Ascending aorta (tissue), 2 donors: ENCODE data around the gene RAP1GAP2. TPM values are rescaled to one million over a fixed set of nuclear protein-coding genes. Genes with fewer than 3 reads are reported as not detected.

Experiments used
- DNase-seq, 2 donors: peaks; one replicate each; pipeline ENCODE4 v3.0.0-alpha.2; 2019; ENCODE audit warnings: low spot score in 2 of 2
- H3K27ac ChIP-seq, 2 donors: fragments of 200-600 bp; sonication (generic); one replicate each; pipeline ENCODE4 v1.5.1; 2016 to 2017; ENCODE audit warnings: mild to moderate bottlenecking in 1 of 2
- H3K27me3 ChIP-seq: fragments of 200-600 bp; sonication (generic); one replicate; pipeline ENCODE4 v1.5.1; 2017
- H3K36me3 ChIP-seq, 2 donors: fragments of 200-600 bp; sonication (generic); one replicate each; pipeline ENCODE4 v1.5.1; 2016
- H3K4me1 ChIP-seq, 2 donors: fragments of 200-600 bp; sonication (generic); one replicate each; pipeline ENCODE4 v1.5.1; 2016 to 2017; ENCODE audit warnings: mild to moderate bottlenecking in 1 of 2
- H3K4me3 ChIP-seq, 2 donors: fragments of 200-600 bp; sonication (generic); one replicate each; pipeline ENCODE4 v1.5.1; 2016 to 2017; ENCODE audit warnings: mild to moderate bottlenecking in 1 of 2
- H3K9me3 ChIP-seq, 2 donors: fragments of 200-600 bp; sonication (generic); one replicate each; pipeline ENCODE4 v1.5.1; 2016
- CTCF ChIP-seq, 3 experiments: fragments of 200-600 bp in 2 of 3; fragments of 450-650 bp in 1 of 3; sonication (generic) in 2 of 3; IDR thresholded peaks; one replicate each; pipeline ENCODE4 v1.5.1; 2016 to 2019; ENCODE audit warnings: antibody characterized with exemption in 3 of 3, mild to moderate bottlenecking in 1 of 3, moderate library complexity in 1 of 3
- intact Hi-C: fragments of 100-400 bp; cut with DNase I; formaldehyde crosslinking; loops from one replicate; pipeline ENCODE4 v1.15.1; 2023
- total RNA-seq: library from RNA; depleted of rRNA; stranded (reverse); fragments of >200 nt; gene quantifications from one replicate; pipeline ENCODE4 v1.1.0, GENCODE V29; 2016

The RAP1GAP2 gene
- total RNA-seq, 1 donor from 2014 or later: 1.6 TPM

- TF ChIP-seq CTCF (IDR thresholded peaks at IDR 0.05): no peak
- intact Hi-C loops: no loop called here
- Histone ChIP-seq H3K27ac (no peak overlapping the region), H3K4me1 (no peaks in the 10 kb centered on the region), H3K4me3 (no peak overlapping the region), H3K36me3 (no peaks in the 10 kb centered on the region), H3K27me3 (no peaks in the 10 kb centered on the region), H3K9me3 (no peaks in the 10 kb centered on the region)
- DNase-seq: no peak
Measured at GRCh38 chr17:2892305-2892971, 96.2 kb downstream of the RAP1GAP2 start.

- H3K9me3 ChIP-seq: no peaks in the 10 kb centered on the region
- no peak for TF ChIP-seq CTCF (IDR thresholded peaks at IDR 0.05)
- no peak overlapping the region for H3K27ac ChIP-seq
- no peaks in the 10 kb centered on the region for H3K4me1 ChIP-seq
- H3K4me3 ChIP-seq: no peak overlapping the region
- no peaks in the 10 kb centered on the region for H3K27me3 ChIP-seq
- no peaks in the 10 kb centered on the region for H3K36me3 ChIP-seq
- no peak for DNase-seq
- intact Hi-C loops: no loop called here
Measured at GRCh38 chr17:2893422-2893914, 97.2 kb downstream of the RAP1GAP2 start.

GRCh38 chr17:2894782-2895181, 98.5 kb downstream of the RAP1GAP2 start:
- H3K9me3 ChIP-seq: no peaks in the 10 kb centered on the region
- TF ChIP-seq CTCF (IDR thresholded peaks at IDR 0.05): no peak

GRCh38 chr17:2897605-2898004, 101.4 kb downstream of the RAP1GAP2 start:
- intact Hi-C loops: no loop called here
- DNase-seq: no peak
- Histone ChIP-seq H3K36me3 (no peaks in the 10 kb centered on the region), H3K27me3 (no peaks in the 10 kb centered on the region), H3K27ac (no peak overlapping the region), H3K9me3 (no peaks in the 10 kb centered on the region), H3K4me3 (no peak overlapping the region), H3K4me1 (no peaks in the 10 kb centered on the region)
- TF ChIP-seq CTCF (IDR thresholded peaks at IDR 0.05): no peak

More at GRCh38 chr17:2894782-2895181, 98.5 kb downstream of the RAP1GAP2 start:
- no peaks in the 10 kb centered on the region for H3K27me3 ChIP-seq
- H3K36me3 ChIP-seq: no peaks in the 10 kb centered on the region
- intact Hi-C loops: no loop called here
- no peak overlapping the region for H3K27ac ChIP-seq
- DNase-seq: no peak
- no peaks in the 10 kb centered on the region for H3K4me1 ChIP-seq
- H3K4me3 ChIP-seq: no peak overlapping the region

GRCh38 chr17:2898255-2898926, 102.2 kb downstream of the RAP1GAP2 start:
- H3K27me3 ChIP-seq: no peaks in the 10 kb centered on the region
- intact Hi-C loops: no loop called here
- H3K4me1 ChIP-seq: no peaks in the 10 kb centered on the region
- no peak overlapping the region for H3K27ac ChIP-seq
- no peak for DNase-seq
- no peak for TF ChIP-seq CTCF (IDR thresholded peaks at IDR 0.05)
- H3K9me3 ChIP-seq: no peaks in the 10 kb centered on the region
- H3K4me3 ChIP-seq: no peak overlapping the region
- H3K36me3 ChIP-seq: no peaks in the 10 kb centered on the region
